CD4-positive, alpha-beta T cell treated with Interleukin-4 for 4 hours (primary cell): ENCODE data around the gene VASN.
"Not testable (repeated sequence)": the region's sequence is repeated elsewhere in the genome, so short reads cannot be mapped to it uniquely, and the experiment has no call there.

ENCODE experiments used
- DNase-seq: peaks from one replicate; pipeline ENCODE4 v3.0.0-alpha.2; 2020

VASN gene

DNA sequence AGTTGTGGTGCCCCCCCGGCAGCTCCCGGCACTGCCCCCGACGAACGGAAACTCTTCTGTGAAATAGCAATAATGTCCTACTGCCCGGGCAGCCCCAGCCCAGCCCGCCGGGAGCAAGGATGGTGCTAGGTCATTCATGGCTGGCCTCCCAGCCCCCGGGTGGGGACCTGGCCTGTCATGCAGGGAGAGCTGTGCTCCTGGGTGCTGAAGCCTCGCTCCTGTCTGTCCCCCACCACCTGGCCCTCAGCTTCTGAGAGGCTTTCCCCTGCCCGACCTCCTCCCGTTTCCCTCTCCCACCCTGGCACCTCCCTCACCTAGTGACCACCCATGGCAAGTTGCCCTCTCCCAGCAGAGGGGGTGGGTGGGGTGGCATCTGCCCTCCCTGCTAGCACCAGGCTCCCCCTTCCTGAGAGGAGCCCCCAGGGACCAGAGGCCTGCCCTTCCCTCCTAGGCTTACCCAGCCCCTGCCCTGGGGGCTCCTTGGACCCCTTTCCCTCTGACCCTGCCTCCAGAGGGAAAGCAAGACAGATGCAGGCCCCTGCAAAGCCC lies 34.0 kb upstream of the VASN start:
- DNase-seq, result no peak

DNA sequence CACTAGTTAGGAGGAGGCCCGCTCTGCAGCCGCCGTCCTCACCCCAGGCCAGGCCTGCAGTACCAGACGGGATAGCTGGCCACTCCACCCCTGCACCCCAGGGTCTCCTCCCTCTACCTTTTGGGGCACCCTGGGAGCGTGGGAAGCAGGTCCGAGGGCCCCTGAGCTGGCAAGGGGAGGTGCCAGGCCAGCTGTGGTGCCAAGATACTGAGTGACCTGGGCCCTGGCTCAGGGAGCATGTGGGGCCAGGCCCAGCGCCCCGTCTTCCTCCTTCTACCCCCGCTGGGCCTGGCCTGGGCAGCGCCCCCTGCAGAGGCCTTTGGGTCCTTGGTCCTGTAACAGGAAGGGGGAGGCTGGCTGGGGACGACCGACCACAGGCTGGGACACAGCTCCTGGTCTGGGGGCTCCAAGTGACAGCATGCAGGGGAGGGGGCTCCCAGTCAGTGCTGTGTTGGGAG lies 33.5 kb upstream of the VASN start:
- no peak for DNase-seq

- DNase-seq, result no peak
These were observed 32.8 kb upstream of the VASN start for GRCh38 chr16:4338712-4339299.

DNA sequence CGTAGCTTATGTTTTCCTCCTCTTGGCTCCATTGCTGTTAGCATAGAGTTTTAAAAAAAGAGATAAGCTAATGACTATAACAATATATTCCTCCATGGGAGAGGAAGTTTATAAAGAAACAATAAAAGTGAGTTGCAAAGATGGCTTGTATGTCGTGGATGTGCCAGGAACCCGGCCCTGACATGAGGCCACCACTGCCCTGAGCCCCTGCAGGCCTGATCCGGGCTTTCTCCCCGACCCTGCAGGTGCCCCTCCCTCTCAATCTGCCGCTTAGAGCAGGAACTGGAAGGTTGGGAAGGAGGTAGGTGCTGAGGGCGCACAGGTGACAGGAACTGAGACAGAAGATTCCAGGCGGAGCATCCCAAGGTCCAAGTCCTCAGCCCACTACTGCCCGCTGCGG lies 32.2 kb upstream of the VASN start:
- DNase-seq, result no peak

DNA sequence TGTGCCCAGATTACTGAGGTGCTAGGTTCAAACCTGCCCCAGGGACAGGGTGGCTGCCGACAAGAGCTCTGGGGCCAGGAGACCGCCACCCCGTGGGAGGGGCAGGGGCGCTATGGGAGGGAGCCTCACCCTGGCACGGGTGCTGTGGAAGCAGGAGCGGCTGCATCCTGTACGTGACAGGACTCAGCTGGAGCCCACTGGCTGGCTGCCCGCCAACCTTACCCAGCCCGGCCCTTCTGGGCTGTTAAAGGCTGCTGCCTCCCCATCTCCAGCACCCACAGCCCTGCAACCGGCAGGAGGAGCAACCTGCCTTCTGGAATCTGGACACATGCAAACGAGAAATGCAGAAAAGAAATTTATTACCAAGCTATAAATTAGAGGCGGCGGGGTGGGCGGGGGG lies 31.7 kb upstream of the VASN start:
- no peak for DNase-seq

DNA sequence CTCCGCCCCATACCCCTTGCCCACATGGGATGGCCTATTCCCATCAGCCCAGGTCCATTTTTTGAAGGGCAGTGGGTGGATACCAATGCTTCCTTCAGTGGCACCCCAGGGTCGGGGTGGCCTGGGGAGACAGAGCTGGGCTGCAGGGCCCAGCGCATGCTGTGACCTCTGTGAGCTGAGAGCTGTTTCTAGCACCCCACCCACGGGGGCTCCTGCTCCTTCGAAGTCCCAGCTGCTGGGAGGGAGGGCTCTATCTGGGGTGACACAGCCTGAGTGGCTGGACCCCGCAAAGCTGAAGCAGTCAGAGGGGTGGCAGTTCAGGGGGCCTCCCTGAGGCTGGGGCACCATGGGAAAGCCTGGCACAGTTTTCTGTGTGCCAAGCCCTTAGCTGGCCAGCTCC lies 31.2 kb upstream of the VASN start:
- no peak for DNase-seq

- no peak for DNase-seq
These were observed 30.4 kb upstream of the VASN start for GRCh38 chr16:4341250-4341649.

DNA sequence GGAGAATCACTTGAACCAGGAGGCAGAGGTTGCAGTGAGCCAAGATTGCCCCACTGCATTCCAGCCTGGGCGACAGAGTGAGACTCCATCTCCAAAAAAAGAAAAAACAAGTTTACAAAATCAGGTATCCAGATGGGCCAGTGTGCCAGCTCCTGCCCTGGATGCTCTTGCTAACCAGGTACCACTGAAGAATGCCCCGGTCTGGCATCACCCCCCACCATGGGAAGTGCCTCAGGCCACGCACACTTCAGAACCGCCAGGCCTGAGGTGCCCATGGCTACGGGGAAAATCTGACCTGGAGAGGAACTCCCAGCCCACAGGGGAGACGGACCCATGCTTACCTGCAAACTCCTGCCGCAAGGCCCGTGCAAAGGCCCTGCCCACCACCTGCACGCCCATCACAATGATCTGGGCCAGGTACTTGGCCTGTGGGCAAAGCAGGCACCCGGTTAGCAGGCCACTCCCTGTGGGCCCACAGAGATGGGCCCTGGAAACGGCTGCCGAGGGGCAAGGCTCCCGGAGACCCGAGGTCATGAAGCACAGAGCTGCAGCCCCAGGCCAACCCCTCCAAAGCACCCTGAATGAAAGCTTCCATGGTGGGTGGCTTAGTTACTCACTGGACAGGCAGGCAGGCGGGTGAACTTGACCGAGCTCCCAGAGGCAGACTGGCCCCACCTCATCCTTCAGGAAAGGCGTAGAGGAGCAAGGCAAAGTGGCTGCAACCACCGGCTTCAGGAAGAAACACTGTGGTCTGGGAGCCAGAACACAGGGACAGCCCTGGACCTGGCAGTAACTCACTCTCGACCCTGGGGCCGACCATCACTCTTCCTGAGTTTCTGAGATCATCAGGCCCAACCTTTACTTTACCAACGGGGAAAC lies 28.5 kb upstream of the VASN start:
- DNase-seq, result no peak

GRCh38 chr16:4344300-4344982 lies 27.2 kb upstream of the VASN start:
- not testable (repeated sequence) for DNase-seq

- no peak for DNase-seq
These were observed 26.4 kb upstream of the VASN start for GRCh38 chr16:4344983-4345835.

- no peak for DNase-seq
These were observed 25.5 kb upstream of the VASN start for GRCh38 chr16:4345836-4346781.

DNA sequence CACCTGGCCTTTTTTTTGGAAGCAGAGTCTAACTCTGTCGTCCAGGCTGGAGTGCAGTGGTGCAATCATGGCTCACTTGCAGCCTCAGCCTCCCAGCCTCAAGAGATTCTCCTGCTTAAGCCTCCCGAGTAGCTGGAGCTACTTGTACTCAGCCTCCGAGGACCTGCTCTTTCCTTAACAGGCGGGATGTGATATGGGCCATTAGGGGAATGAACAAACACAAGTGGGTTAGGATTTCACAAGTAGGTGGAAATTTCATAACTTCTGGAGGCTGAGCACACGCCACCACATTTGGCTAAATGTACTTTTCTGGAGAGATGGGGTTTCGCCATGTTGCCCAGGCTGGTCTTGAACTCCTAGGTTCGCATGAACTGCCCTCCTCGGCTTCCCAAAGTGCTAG lies 24.6 kb upstream of the VASN start:
- no peak for DNase-seq

- no peak for DNase-seq
These were observed 23.7 kb upstream of the VASN start for GRCh38 chr16:4347765-4348509.

GRCh38 chr16:4349332-4349731 lies 22.3 kb upstream of the VASN start:
- no peak for DNase-seq

- DNase-seq, result no peak
These were observed 21.3 kb upstream of the VASN start for GRCh38 chr16:4350365-4350786.

GRCh38 chr16:4350787-4351659 lies 20.6 kb upstream of the VASN start, which contains the start of gene PAM16:
Gene PAM16, minus strand, starts transcription at chr16:4351321. Its CDS starts 87 bp downstream, at chr16:4351234.
- peak; percentile 95 for DNase-seq

GRCh38 chr16:4351880-4352279 lies 19.8 kb upstream of the VASN start:
- DNase-seq, result no peak

DNA sequence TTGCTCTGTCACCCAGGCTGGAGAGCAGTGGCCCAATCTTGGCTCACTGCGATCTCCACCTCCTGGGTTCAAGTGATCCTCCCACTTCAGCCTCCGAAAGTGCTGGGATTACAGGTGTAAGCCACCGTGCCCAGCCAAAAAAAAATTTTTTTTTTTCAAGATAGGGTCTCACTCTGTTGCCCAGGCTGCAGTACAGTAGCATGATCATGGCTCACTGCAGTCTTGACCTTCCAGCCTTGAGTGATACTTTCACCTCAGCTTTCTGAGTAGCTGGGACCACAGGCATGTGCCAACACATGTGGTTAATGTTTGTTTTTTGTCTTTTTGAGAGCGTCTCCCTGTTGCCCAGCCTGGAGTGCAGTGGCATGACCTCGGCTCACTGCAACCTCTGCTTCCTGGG lies 18.8 kb upstream of the VASN start:
- no peak for DNase-seq

DNA sequence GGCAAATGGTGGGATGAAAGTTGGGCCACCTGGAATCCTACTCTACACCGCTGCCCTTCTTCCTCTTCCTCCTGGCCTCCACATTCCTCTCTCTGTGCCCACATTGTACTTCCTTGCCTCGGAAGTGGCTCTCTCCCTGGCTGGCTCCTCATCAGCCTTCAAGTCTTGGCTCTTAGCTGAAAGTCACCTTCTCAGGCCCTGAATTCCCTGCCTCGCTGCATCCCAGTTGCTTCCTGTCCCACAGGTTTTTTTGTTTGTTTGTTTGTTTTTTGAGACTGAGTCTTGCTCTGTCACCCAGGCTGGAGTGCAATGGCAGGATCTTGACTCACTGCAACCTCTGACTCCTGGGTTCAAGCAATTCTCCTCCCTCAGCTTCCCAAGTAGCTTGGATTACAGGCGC lies 18.0 kb upstream of the VASN start:
- no peak for DNase-seq
